OCI-LY3 (cell line): ENCODE results near the gene PPP1R3C.

ENCODE experiments used
- H2AFZ ChIP-seq: fragments of 200-600, 300-600 bp; shearing (Covaris generic); 2 replicates; pipeline ENCODE4 v1.6.0; 2014; ENCODE audit warnings: antibody characterized with exemption, low read depth, low read length
- H3K27ac ChIP-seq: fragments of 200-600, 300-600 bp; sonication (generic); 2 replicates; pipeline ENCODE4 v1.5.1; 2014; ENCODE audit warnings: mild to moderate bottlenecking, low read length, moderate library complexity, mixed read lengths
- H3K27me3 ChIP-seq: fragments of 200-600, 300-600 bp; sonication (generic); 2 replicates; pipeline ENCODE4 v1.6.1; 2014; ENCODE audit warnings: low read depth, low read length, mixed read lengths
- H3K36me3 ChIP-seq: fragments of 200-600, 300-600 bp; sonication (generic); replicated peaks from 2 replicates; pipeline ENCODE3; 2014; ENCODE audit warnings: low read depth, low read length, mixed read lengths
- H3K4me1 ChIP-seq: fragments of 300-600, 200-600 bp; sonication (generic); 2 replicates; pipeline ENCODE4 v1.6.1; 2014; ENCODE audit warnings: low read length, mixed read lengths
- H3K4me2 ChIP-seq: fragments of 200-600, 300-600 bp; sonication (generic); 2 replicates; pipeline ENCODE4 v1.6.1; 2014; ENCODE audit warnings: low read length, mixed read lengths
- H3K4me3 ChIP-seq: fragments of 300-600, 200-600 bp; sonication (generic); 2 replicates; pipeline ENCODE4 v1.5.1; 2014; ENCODE audit warnings: antibody characterized with exemption, mild to moderate bottlenecking, low read length, moderate library complexity
- H3K79me2 ChIP-seq: fragments of 300-600, 200-600 bp; shearing (Covaris generic); 2 replicates; pipeline ENCODE4 v1.6.1; 2014; ENCODE audit warnings: mild to moderate bottlenecking, low read length, mixed read lengths
- H3K9ac ChIP-seq: fragments of 300-600, 200-600 bp; shearing (Covaris generic); 2 replicates; pipeline ENCODE4 v1.6.0; 2014; ENCODE audit warnings: mild to moderate bottlenecking, low read length, moderate library complexity
- H3K9me3 ChIP-seq: fragments of 200-600, 300-600 bp; shearing (Covaris generic); 2 replicates; pipeline ENCODE4 v1.6.1; 2014; ENCODE audit warnings: low read length, mixed read lengths; ENCODE audit not compliant: insufficient read depth
- H4K20me1 ChIP-seq: fragments of 200-600, 300-600 bp; sonication (generic); 2 replicates; pipeline ENCODE4 v1.6.1; 2016; ENCODE audit warnings: low read length, mixed read lengths; ENCODE audit not compliant: insufficient read depth
- EZH2phosphoT487 ChIP-seq: fragments of 200-600 bp; shearing (Covaris generic); IDR thresholded peaks from 2 replicates; pipeline ENCODE4 v1.6.1; 2018; ENCODE audit warnings: antibody characterized with exemption, mixed run types, low read depth
- TF ChIP-seq, protein P1 (sequence below): fragments of 200-600, 300-600 bp; sonication (generic); IDR thresholded peaks from 2 replicates; pipeline ENCODE4 v1.5.1; 2014; ENCODE audit warnings: antibody characterized with exemption, low read length, low read depth

PPP1R3C gene

GRCh38 chr10:91582153-91582554, 50.7 kb downstream of the PPP1R3C start:
- Histone ChIP-seq H3K4me2 (no peak overlapping the region), H4K20me1 (no peaks in the 10 kb centered on the region), H3K79me2 (no peaks in the 10 kb centered on the region), H3K9me3 (no peaks in the 10 kb centered on the region), H3K4me1 (no peaks in the 10 kb centered on the region), H2AFZ (no peak overlapping the region), H3K36me3 (no peaks in the 10 kb centered on the region), H3K4me3 (no peak overlapping the region), H3K27ac (no peak overlapping the region), H3K27me3 (no peaks in the 10 kb centered on the region), H3K9ac (no peak overlapping the region)
- TF ChIP-seq, protein P1, sequence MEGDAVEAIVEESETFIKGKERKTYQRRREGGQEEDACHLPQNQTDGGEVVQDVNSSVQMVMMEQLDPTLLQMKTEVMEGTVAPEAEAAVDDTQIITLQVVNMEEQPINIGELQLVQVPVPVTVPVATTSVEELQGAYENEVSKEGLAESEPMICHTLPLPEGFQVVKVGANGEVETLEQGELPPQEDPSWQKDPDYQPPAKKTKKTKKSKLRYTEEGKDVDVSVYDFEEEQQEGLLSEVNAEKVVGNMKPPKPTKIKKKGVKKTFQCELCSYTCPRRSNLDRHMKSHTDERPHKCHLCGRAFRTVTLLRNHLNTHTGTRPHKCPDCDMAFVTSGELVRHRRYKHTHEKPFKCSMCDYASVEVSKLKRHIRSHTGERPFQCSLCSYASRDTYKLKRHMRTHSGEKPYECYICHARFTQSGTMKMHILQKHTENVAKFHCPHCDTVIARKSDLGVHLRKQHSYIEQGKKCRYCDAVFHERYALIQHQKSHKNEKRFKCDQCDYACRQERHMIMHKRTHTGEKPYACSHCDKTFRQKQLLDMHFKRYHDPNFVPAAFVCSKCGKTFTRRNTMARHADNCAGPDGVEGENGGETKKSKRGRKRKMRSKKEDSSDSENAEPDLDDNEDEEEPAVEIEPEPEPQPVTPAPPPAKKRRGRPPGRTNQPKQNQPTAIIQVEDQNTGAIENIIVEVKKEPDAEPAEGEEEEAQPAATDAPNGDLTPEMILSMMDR: no peak
- no peak for TF ChIP-seq EZH2phosphoT487

DNA sequence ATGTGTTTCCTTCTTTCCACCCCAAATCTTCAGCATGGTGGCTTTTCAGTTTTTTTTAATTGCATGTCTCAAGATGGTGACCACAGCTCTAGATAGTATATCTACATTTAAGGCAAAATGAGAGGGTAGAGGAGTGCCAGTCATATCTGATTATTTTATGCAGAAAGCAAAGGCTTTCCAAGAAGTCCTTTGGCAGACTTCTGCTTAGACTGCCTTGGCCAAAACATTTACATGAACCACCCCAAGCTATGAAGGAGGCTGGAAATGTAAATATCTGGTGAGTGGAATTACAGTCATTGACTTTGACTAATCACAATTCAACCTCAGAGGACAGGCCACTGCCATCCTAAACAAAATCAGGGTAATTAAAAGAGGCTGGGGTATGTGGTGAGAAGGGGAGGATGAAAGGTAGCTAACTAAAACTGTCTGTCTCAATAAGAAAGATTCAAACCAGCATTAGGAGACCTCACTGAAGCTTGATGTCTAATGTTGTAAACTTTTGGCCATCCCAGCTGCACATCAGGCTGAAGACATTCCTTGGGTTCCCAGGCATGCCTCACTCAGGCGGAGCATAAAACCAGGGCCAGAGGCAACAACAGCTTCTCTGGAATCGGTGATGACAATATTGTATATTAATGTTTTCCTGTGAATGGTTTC, 53.4 kb downstream of the PPP1R3C start:
- H3K9me3 ChIP-seq: no peaks in the 10 kb centered on the region
- H4K20me1 ChIP-seq: no peaks in the 10 kb centered on the region
- no peaks in the 10 kb centered on the region for H3K36me3 ChIP-seq
- no peak overlapping the region for H3K9ac ChIP-seq
- H3K4me2 ChIP-seq: no peak overlapping the region
- H3K27me3 ChIP-seq: no peaks in the 10 kb centered on the region
- peaks cover 6% of the 10 kb centered on the region for H3K4me1 ChIP-seq
- H2AFZ ChIP-seq: no peak overlapping the region
- no peak for TF ChIP-seq EZH2phosphoT487
- TF ChIP-seq, protein P1: no peak
- H3K27ac ChIP-seq: no peak overlapping the region
- no peaks in the 10 kb centered on the region for H3K79me2 ChIP-seq
- H3K4me3 ChIP-seq: no peak overlapping the region
